Glomerular visceral epithelial cell (primary cell): ENCODE data around the gene MFAP4.

Source experiments
- DNase-seq: peaks from one replicate; pipeline ENCODE4 v3.0.0-alpha.2; 2016; ENCODE audit errors: extremely low spot score

MFAP4 gene

GRCh38 chr17:19333736-19334290 is 53.2 kb downstream of the MFAP4 start:
- DNase-seq: no peak
